GM19023 (cell line): ENCODE measurements around the gene MTERF1.

Experiments used
- ATAC-seq: cut with Tn5 transposase; IDR thresholded peaks from one replicate; pipeline ENCODE4 v1.9.1; 2021; ENCODE audit warnings: mild to moderate bottlenecking, moderate library complexity; ENCODE audit not compliant: unreplicated experiment

MTERF1 gene

GRCh38 chr7:91835826-91836368, 44.6 kb downstream of the MTERF1 start:
- no peak for ATAC-seq

GRCh38 chr7:91835091-91835825, 45.2 kb downstream of the MTERF1 start:
- no peak for ATAC-seq

GRCh38 chr7:91832493-91833045, 47.9 kb downstream of the MTERF1 start:
- no peak for ATAC-seq

- no peak for ATAC-seq
Observed at GRCh38 chr7:91827169-91827568, 53.3 kb downstream of the MTERF1 start.

GRCh38 chr7:91826377-91826776, 54.1 kb downstream of the MTERF1 start:
- no peak for ATAC-seq

- ATAC-seq: no peak
Observed at GRCh38 chr7:91824201-91824600, 56.3 kb downstream of the MTERF1 start.
